SK-N-SH (cell line): ENCODE data around the gene VWA3B. TPM values are rescaled to one million over a fixed set of nuclear protein-coding genes. Genes with fewer than 3 reads are reported as not detected.

Source experiments
- CTCF ChIA-PET: fragments of 300-600, 350-600 bp; formaldehyde crosslinking; extraction: SDS; loops from one replicate; lab custom pipeline; 2021; lab: Yijun Ruan, JAX
- POLR2A ChIA-PET: fragments of 350-600 bp; sonication (Branson Sonifier 250); formaldehyde crosslinking; extraction: SDS; loops from one replicate; lab custom pipeline; 2020; ENCODE audit warnings: antibody characterized with exemption, inconsistent platforms; lab: Yijun Ruan, JAX
- DNase-seq: peaks from one replicate; pipeline ENCODE4 v3.0.0; 2012
- H2AFZ ChIP-seq: fragments of 200-600 bp; sonication (generic); 2 replicates; pipeline ENCODE4 v1.8.1; 2016; ENCODE audit warnings: antibody characterized with exemption, mild to moderate bottlenecking, low read depth
- H3F3A ChIP-seq: fragments of 200-600 bp; sonication (generic); replicated peaks from 2 replicates; pipeline ENCODE3; 2016; ENCODE audit warnings: antibody characterized with exemption, mild to moderate bottlenecking; ENCODE audit not compliant: insufficient read depth
- H3K27ac ChIP-seq, 2 experiments: fragments of 200-500 bp in 1 of 2; fragments of 200-600 bp in 1 of 2; sonication (Bioruptor generic) in 1 of 2; sonication (generic), shearing (Covaris generic) in 1 of 2; 2 replicates each; pipeline versions ENCODE4 v1.5.1 to v1.6.1; 2014 to 2016; ENCODE audit warnings: low read depth in 2 of 2, inconsistent platforms in 1 of 2, low read length in 1 of 2, mild to moderate bottlenecking in 1 of 2, mixed read lengths in 1 of 2
- H3K27me3 ChIP-seq: fragments of 200-600 bp; sonication (generic), shearing (Covaris generic); 2 replicates; pipeline ENCODE4 v1.6.1; 2016; ENCODE audit warnings: mixed run types; ENCODE audit not compliant: insufficient read depth
- H3K36me3 ChIP-seq, 2 experiments: fragments of 200-500 bp in 1 of 2; fragments of 200-600 bp in 1 of 2; sonication (Bioruptor generic) in 1 of 2; sonication (generic) in 1 of 2; replicated peaks in 1 of 2; 2 replicates each; pipeline versions ENCODE3 to v1.5.1; 2014 to 2016; ENCODE audit warnings: low read length in 1 of 2, mild to moderate bottlenecking in 1 of 2; ENCODE audit not compliant: insufficient read depth in 2 of 2, control insufficient read depth in 1 of 2
- H3K4me1 ChIP-seq, 2 experiments: fragments of 200-500 bp in 1 of 2; fragments of 200-600 bp in 1 of 2; sonication (Bioruptor generic) in 1 of 2; sonication (generic), shearing (Covaris generic) in 1 of 2; 2 replicates each; pipeline versions ENCODE4 v1.5.1 to v1.6.1; 2014 to 2016; ENCODE audit warnings: low read depth in 1 of 2, low read length in 1 of 2, mixed run types in 1 of 2; ENCODE audit not compliant: insufficient read depth in 2 of 2, control insufficient read depth in 1 of 2
- H3K4me2 ChIP-seq: fragments of 200-600 bp; sonication (generic), shearing (Covaris generic); 2 replicates; pipeline ENCODE4 v1.6.1; 2017; ENCODE audit warnings: mixed run types
- H3K4me3 ChIP-seq, 2 experiments: fragments of 200-500 bp in 1 of 2; fragments of 200-600 bp in 1 of 2; sonication (Bioruptor generic) in 1 of 2; sonication (generic), shearing (Covaris generic) in 1 of 2; 2 replicates each; pipeline versions ENCODE4 v1.5.1 to v1.8.1; 2014 to 2016; ENCODE audit warnings: low read depth in 2 of 2, inconsistent platforms in 1 of 2, low read length in 1 of 2, mild to moderate bottlenecking in 1 of 2, mixed read lengths in 1 of 2, moderate library complexity in 1 of 2
- H3K79me2 ChIP-seq: fragments of 200-600 bp; sonication (generic); 2 replicates; pipeline ENCODE4 v1.8.1; 2017; ENCODE audit warnings: mild to moderate bottlenecking; ENCODE audit not compliant: insufficient read depth
- H3K9ac ChIP-seq: fragments of 200-600 bp; sonication (generic); 2 replicates; pipeline ENCODE4 v1.6.1; 2017; ENCODE audit warnings: mixed run types
- H3K9me2 ChIP-seq: fragments of 200-600 bp; sonication (generic); 2 replicates; pipeline ENCODE4 v1.6.1; 2017; ENCODE audit warnings: mixed run types
- H3K9me3 ChIP-seq: fragments of 200-600 bp; sonication (generic); 2 replicates; pipeline ENCODE4 v1.6.1; 2017; ENCODE audit warnings: mixed run types, mild to moderate bottlenecking, moderate library complexity
- H4K20me1 ChIP-seq: fragments of 200-600 bp; sonication (generic); 2 replicates; pipeline ENCODE4 v1.6.1; 2017; ENCODE audit warnings: mild to moderate bottlenecking, mixed run types; ENCODE audit not compliant: insufficient read depth
- ELF1 ChIP-seq: IDR thresholded peaks from 2 replicates; pipeline ENCODE4 v1.4.0; 2012
- FOSL2 ChIP-seq: IDR thresholded peaks from 2 replicates; pipeline ENCODE4 v1.4.0; 2012; ENCODE audit warnings: low read depth, mild to moderate bottlenecking, moderate library complexity, borderline replicate concordance
- MEF2A ChIP-seq: IDR thresholded peaks from 2 replicates; pipeline ENCODE4 v1.4.0; 2012; ENCODE audit warnings: low read depth, borderline replicate concordance
- NFIC ChIP-seq: IDR thresholded peaks from 2 replicates; pipeline ENCODE4 v1.4.0; 2012; ENCODE audit warnings: borderline replicate concordance
- NRF1 ChIP-seq: IDR thresholded peaks from 2 replicates; pipeline ENCODE4 v1.6.1; 2012; ENCODE audit warnings: low read depth, mild to moderate bottlenecking, low read length
- PBX3 ChIP-seq: IDR thresholded peaks from 2 replicates; pipeline ENCODE4; 2012
- POLR2AphosphoS5 ChIP-seq: IDR thresholded peaks from 2 replicates; pipeline ENCODE4 v1.6.1; 2012; ENCODE audit warnings: low read depth, low read length
- REST ChIP-seq: IDR thresholded peaks from 2 replicates; pipeline ENCODE4 v1.6.1; 2012; ENCODE audit warnings: mild to moderate bottlenecking, low read depth, low read length, moderate library complexity
- RXRA ChIP-seq: IDR thresholded peaks from 2 replicates; pipeline ENCODE4 v1.4.0; 2012; ENCODE audit warnings: low read depth, mild to moderate bottlenecking, borderline replicate concordance
- SMC3 ChIP-seq: IDR thresholded peaks from 2 replicates; pipeline ENCODE4 v1.6.1; 2012; ENCODE audit warnings: low read depth, low read length, improper control_type of control experiment
- TAF1 ChIP-seq: IDR thresholded peaks from 2 replicates; pipeline ENCODE4 v1.6.1; 2012; ENCODE audit warnings: low read depth, mild to moderate bottlenecking, low read length, moderate library complexity, borderline replicate concordance
- TCF12 ChIP-seq: IDR thresholded peaks from 2 replicates; pipeline ENCODE4 v1.4.0; 2012
- TEAD4 ChIP-seq: IDR thresholded peaks from 2 replicates; pipeline ENCODE4 v1.4.0; 2012; ENCODE audit warnings: mild to moderate bottlenecking, borderline replicate concordance; ENCODE audit not compliant: insufficient read depth
- USF1 ChIP-seq: IDR thresholded peaks from 2 replicates; pipeline ENCODE4 v1.4.0; 2012; ENCODE audit warnings: low read depth, borderline replicate concordance
- USF2 ChIP-seq: fragments of 150-350 bp; IDR thresholded peaks from 2 replicates; pipeline ENCODE4 v1.6.1; 2017; ENCODE audit warnings: antibody characterized with exemption, low read length, low read depth, borderline replicate concordance
- YY1 ChIP-seq: IDR thresholded peaks from 2 replicates; pipeline ENCODE4 v1.4.0; 2012; ENCODE audit warnings: low read depth, mild to moderate bottlenecking
- WGBS: methylation state at CpG from one replicate; pipeline ENCODE4 v1.1.6; 2017; ENCODE audit warnings: low lambda C conversion rate; 5-methylcytosine and 5-hydroxymethylcytosine counted together
- polyA plus RNA-seq, 3 experiments: library from polyadenylated mRNA; depleted of rRNA; stranded (reverse); fragments of >200 nt; gene quantifications; 2 replicates each; pipeline ENCODE4 v1.2.3, GENCODE V29; 2012

VWA3B gene
- polyA plus RNA-seq, 1 of the 3 experiments (the other 2 are of a cell fraction) = not detected

GRCh38 chr2:98089941-98090340 is 3.0 kb downstream of the VWA3B start (continued):
- TF ChIP-seq USF1 = no peak

- TF ChIP-seq POLR2AphosphoS5 (no peak), TCF12 (no peak), REST (no peak), MEF2A (no peak), USF2 (no peak), YY1 (no peak), ELF1 (no peak), NRF1 (no peak), NFIC (no peak), TAF1 (no peak), TEAD4 (no peak), RXRA (no peak), FOSL2 (no peak), PBX3 (no peak), SMC3 (no peak), USF1 (no peak)
- POLR2A ChIA-PET = no interaction called here
These were observed 4.0 kb downstream of the VWA3B start for GRCh38 chr2:98090951-98091350.

More at GRCh38 chr2:98090951-98091350, 4.0 kb downstream of the VWA3B start:
- Histone ChIP-seq H3K36me3 (no peaks in the 10 kb centered on the region), H3K9me3 (no peaks in the 10 kb centered on the region; the same call in 1 of the 2 replicates), H2AFZ (no peak overlapping the region), H4K20me1 (no peaks in the 10 kb centered on the region), H3K4me2 (no peak overlapping the region), H3K9ac (no peak overlapping the region), H3K27me3 (peaks cover 22% of the 10 kb centered on the region), H3K4me1 (peaks cover 5 to 12% of the 10 kb centered on the region in 2 experiments; a peak in 1 of 4 replicates), H3K4me3 (no peak overlapping the region), H3K9me2 (no peaks in the 10 kb centered on the region), H3K27ac (no peak overlapping the region), H3F3A (no peaks in the 10 kb centered on the region), H3K79me2 (no peaks in the 10 kb centered on the region)
- no peak for DNase-seq
- CTCF ChIA-PET = no interaction called here
- WGBS = 61% methylated on average over 8 of the region's 8 CpGs
